Liver (tissue), 9 donors: ENCODE results near the gene ADO. TPM values are rescaled to one million over a fixed set of nuclear protein-coding genes. Genes with fewer than 3 reads are reported as not detected.

Experiments
- DNase-seq: peaks from one replicate; pipeline ENCODE4 v3.0.0-alpha.2; 2017; ENCODE audit warnings: low spot score
- H3K27ac ChIP-seq, 2 donors: one replicate each; pipeline ENCODE4 v1.7.0; 2013; ENCODE audit warnings: inconsistent platforms in 2 of 2, low read length in 2 of 2, control low read depth in 1 of 2, low read depth in 1 of 2, mild to moderate bottlenecking in 1 of 2
- H3K27me3 ChIP-seq, 4 donors: one replicate each; pipeline versions ENCODE4 v1.6.1 to v1.7.0; 2013; ENCODE audit warnings: low read length in 3 of 4, inconsistent platforms in 1 of 4, mild to moderate bottlenecking in 1 of 4, moderate library complexity in 1 of 4; ENCODE audit not compliant: control insufficient read depth in 4 of 4, insufficient read depth in 4 of 4
- H3K36me3 ChIP-seq, 4 donors: one replicate each; pipeline versions ENCODE4 v1.6.1 to v1.7.0; 2013; ENCODE audit warnings: low read length in 3 of 4, mild to moderate bottlenecking in 3 of 4, low read depth in 1 of 4, moderate library complexity in 1 of 4; ENCODE audit not compliant: control insufficient read depth in 4 of 4, insufficient read depth in 3 of 4
- H3K4me1 ChIP-seq, 4 donors: one replicate each; pipeline versions ENCODE4 v1.6.1 to v1.7.0; 2013; ENCODE audit warnings: low read length in 3 of 4, mild to moderate bottlenecking in 3 of 4, moderate library complexity in 1 of 4; ENCODE audit not compliant: control insufficient read depth in 4 of 4, insufficient read depth in 4 of 4
- H3K4me3 ChIP-seq, 3 donors: one replicate each; pipeline versions ENCODE4 v1.6.1 to v1.7.0; 2013; ENCODE audit warnings: low read length in 3 of 3, control low read depth in 1 of 3, low read depth in 1 of 3, mild to moderate bottlenecking in 1 of 3
- H3K9ac ChIP-seq, 2 donors: one replicate each; pipeline ENCODE4 v1.7.0; 2013; ENCODE audit warnings: low read length in 2 of 2, mild to moderate bottlenecking in 2 of 2, moderate library complexity in 2 of 2, control low read depth in 1 of 2, low read depth in 1 of 2
- H3K9me3 ChIP-seq, 4 donors: one replicate each; pipeline versions ENCODE4 v1.6.1 to v1.7.0; 2013; ENCODE audit warnings: low read length in 3 of 4; ENCODE audit not compliant: control insufficient read depth in 4 of 4
- EGR1 ChIP-seq, 2 donors: IDR thresholded peaks; 2 replicates each; pipeline ENCODE4 v1.6.1; 2016 to 2018; ENCODE audit warnings: antibody characterized with exemption in 2 of 2, low read depth in 2 of 2
- FOXA1 ChIP-seq: IDR thresholded peaks from 2 replicates; pipeline ENCODE4 v1.6.1; 2016; ENCODE audit warnings: antibody characterized with exemption
- FOXA2 ChIP-seq: IDR thresholded peaks from 2 replicates; pipeline ENCODE4 v1.6.1; 2016; ENCODE audit warnings: antibody characterized with exemption
- GABPA ChIP-seq, 2 donors: IDR thresholded peaks in 1 of 2; conservative IDR thresholded peaks in 1 of 2; 2 replicates each; pipeline ENCODE4 v1.6.1; 2016; ENCODE audit warnings: antibody characterized with exemption in 2 of 2, mild to moderate bottlenecking in 1 of 2, moderate library complexity in 1 of 2
- HNF4A ChIP-seq, 2 donors: conservative IDR thresholded peaks; 2 replicates each; pipeline ENCODE4 v1.6.1; 2016; ENCODE audit warnings: antibody characterized with exemption in 2 of 2, mild to moderate bottlenecking in 2 of 2
- HNF4G ChIP-seq: IDR thresholded peaks from 2 replicates; pipeline ENCODE4 v1.6.1; 2016; ENCODE audit warnings: antibody characterized with exemption
- JUND ChIP-seq, 2 donors: IDR thresholded peaks; 2 replicates each; pipeline ENCODE4 v1.6.1; 2016; ENCODE audit warnings: antibody characterized with exemption in 2 of 2
- NR2F2 ChIP-seq: IDR thresholded peaks from 2 replicates; pipeline ENCODE4 v1.6.1; 2016; ENCODE audit warnings: antibody characterized with exemption
- RAD21 ChIP-seq, 2 donors: IDR thresholded peaks; 2 replicates each; pipeline ENCODE4 v1.6.1; 2016; ENCODE audit warnings: antibody characterized with exemption in 2 of 2, mild to moderate bottlenecking in 2 of 2
- RXRA ChIP-seq, 2 donors: IDR thresholded peaks; 2 replicates each; pipeline ENCODE4 v1.6.1; 2017 to 2018; ENCODE audit warnings: antibody characterized with exemption in 2 of 2, mild to moderate bottlenecking in 1 of 2
- SP1 ChIP-seq: IDR thresholded peaks from 2 replicates; pipeline ENCODE4 v1.6.1; 2018; ENCODE audit warnings: antibody characterized with exemption, mild to moderate bottlenecking
- TAF1 ChIP-seq: conservative IDR thresholded peaks from 2 replicates; pipeline ENCODE4 v1.6.1; 2016; ENCODE audit warnings: antibody characterized with exemption, mild to moderate bottlenecking
- YY1 ChIP-seq: IDR thresholded peaks from 2 replicates; pipeline ENCODE4 v1.6.1; 2016; ENCODE audit warnings: antibody characterized with exemption, mild to moderate bottlenecking
- WGBS: extraction: QIAGEN DNeasy Blood & Tissue Kit; methylation state at CpG from one replicate; pipeline ENCODE4 v1.1.7; 2013; 5-methylcytosine and 5-hydroxymethylcytosine counted together
- polyA plus RNA-seq, 2 donors: library from polyadenylated mRNA; stranded (reverse) in 1 of 2; unstranded in 1 of 2; fragments of 200-250 nt in 1 of 2; fragments of >200 nt in 1 of 2; fragmentation: Nextera tagmentation in 1 of 2; extraction: Ambion mirVana in 1 of 2; gene quantifications; one replicate each; pipeline versions ENCODE4 v1.2.1 to v1.2.3, GENCODE V29; 2013 to 2015
- total RNA-seq, 2 donors: library from RNA; depleted of rRNA; stranded (reverse); fragments of >200 nt; gene quantifications; one replicate each; pipeline ENCODE4 v1.2.3, GENCODE V29; 2014
- TF ChIP-seq, protein P1 (sequence below): IDR thresholded peaks from 2 replicates; pipeline ENCODE4 v1.6.1; 2016; ENCODE audit warnings: antibody characterized with exemption
- TF ChIP-seq, protein P2 (sequence below): fragments of 150-350 bp; IDR thresholded peaks from 2 replicates; pipeline ENCODE4 v1.5.1; 2017; ENCODE audit warnings: improper control_type of control experiment, low read depth, low read length; ENCODE audit not compliant: missing input control
- TF ChIP-seq, protein P3 (sequence below): IDR thresholded peaks from 2 replicates; pipeline ENCODE4 v1.6.1; 2016; ENCODE audit warnings: antibody characterized with exemption
- TF ChIP-seq, protein P4 (sequence below): IDR thresholded peaks from 2 replicates; pipeline ENCODE4 v1.6.1; 2016; ENCODE audit warnings: antibody characterized with exemption, mild to moderate bottlenecking
- TF ChIP-seq, protein P5 (sequence below): IDR thresholded peaks from 2 replicates; pipeline ENCODE4 v1.6.1; 2016; ENCODE audit warnings: antibody characterized with exemption
- donor health status: healthy.
- donor health status: healthy.
- donor health status: healthy.
- donor health status: healthy.
- donor health status: healthy.

The ADO gene
- total and polyA plus RNA-seq, 4 donors = 1.4 to 6.7 (median 5.5) TPM

DNA sequence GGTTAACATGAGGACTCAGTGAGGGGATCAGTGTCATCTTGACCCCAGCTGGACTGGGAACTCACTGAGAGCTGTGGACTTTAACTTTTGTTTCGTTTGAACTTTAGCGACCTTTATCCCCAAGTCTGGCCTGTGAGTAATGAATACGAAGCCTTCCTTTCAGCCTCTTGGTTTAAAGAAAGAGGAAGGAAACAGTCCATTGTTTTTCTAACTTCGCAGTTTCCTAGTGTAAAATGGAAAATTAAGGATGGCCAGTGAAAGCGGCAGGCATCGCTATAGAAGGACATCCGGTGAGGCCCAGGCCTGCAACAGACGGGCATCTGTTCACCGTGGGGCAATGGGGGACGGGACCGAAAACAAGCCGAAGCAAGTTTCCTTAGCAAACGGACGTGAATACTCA is 44.1 kb upstream of the ADO start:
- Histone ChIP-seq H3K9ac (no peak overlapping the region), H3K4me3 (no peak overlapping the region), H3K36me3 (no peaks in the 10 kb centered on the region), H3K4me1 (no peaks in the 10 kb centered on the region), H3K27me3 (no peaks in the 10 kb centered on the region), H3K9me3 (no peaks in the 10 kb centered on the region), H3K27ac (peak overlapping the region in 1 of 2 donors; percentile 6)
- DNase-seq = no peak
- TF ChIP-seq SP1 (peak; percentile 16), GABPA (IDR thresholded peaks at IDR 0.05 in 1 of 2, conservative IDR thresholded peaks at IDR 0.05 in 1 of 2) (no peak), JUND (IDR thresholded peaks at IDR 0.05) (no peak), NR2F2 (peak; percentile 86), YY1 (peak; percentile 76), HNF4A (conservative IDR thresholded peaks at IDR 0.05) (no peak), EGR1 (IDR thresholded peaks at IDR 0.05; ENCODE audit: low read depth in 2 of 2) (no peak), TAF1 (no peak), HNF4G (no peak), FOXA1 (no peak), RAD21 (IDR thresholded peaks at IDR 0.05) (peak in 1 of 2 donors; percentile 12), FOXA2 (no peak), RXRA (IDR thresholded peaks at IDR 0.05) (peak; percentile 20 to 39)
- TF ChIP-seq, protein P1, sequence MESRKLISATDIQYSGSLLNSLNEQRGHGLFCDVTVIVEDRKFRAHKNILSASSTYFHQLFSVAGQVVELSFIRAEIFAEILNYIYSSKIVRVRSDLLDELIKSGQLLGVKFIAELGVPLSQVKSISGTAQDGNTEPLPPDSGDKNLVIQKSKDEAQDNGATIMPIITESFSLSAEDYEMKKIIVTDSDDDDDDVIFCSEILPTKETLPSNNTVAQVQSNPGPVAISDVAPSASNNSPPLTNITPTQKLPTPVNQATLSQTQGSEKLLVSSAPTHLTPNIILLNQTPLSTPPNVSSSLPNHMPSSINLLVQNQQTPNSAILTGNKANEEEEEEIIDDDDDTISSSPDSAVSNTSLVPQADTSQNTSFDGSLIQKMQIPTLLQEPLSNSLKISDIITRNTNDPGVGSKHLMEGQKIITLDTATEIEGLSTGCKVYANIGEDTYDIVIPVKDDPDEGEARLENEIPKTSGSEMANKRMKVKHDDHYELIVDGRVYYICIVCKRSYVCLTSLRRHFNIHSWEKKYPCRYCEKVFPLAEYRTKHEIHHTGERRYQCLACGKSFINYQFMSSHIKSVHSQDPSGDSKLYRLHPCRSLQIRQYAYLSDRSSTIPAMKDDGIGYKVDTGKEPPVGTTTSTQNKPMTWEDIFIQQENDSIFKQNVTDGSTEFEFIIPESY = no peak
- TF ChIP-seq, protein P2, sequence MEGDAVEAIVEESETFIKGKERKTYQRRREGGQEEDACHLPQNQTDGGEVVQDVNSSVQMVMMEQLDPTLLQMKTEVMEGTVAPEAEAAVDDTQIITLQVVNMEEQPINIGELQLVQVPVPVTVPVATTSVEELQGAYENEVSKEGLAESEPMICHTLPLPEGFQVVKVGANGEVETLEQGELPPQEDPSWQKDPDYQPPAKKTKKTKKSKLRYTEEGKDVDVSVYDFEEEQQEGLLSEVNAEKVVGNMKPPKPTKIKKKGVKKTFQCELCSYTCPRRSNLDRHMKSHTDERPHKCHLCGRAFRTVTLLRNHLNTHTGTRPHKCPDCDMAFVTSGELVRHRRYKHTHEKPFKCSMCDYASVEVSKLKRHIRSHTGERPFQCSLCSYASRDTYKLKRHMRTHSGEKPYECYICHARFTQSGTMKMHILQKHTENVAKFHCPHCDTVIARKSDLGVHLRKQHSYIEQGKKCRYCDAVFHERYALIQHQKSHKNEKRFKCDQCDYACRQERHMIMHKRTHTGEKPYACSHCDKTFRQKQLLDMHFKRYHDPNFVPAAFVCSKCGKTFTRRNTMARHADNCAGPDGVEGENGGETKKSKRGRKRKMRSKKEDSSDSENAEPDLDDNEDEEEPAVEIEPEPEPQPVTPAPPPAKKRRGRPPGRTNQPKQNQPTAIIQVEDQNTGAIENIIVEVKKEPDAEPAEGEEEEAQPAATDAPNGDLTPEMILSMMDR = no peak
- TF ChIP-seq, protein P3, sequence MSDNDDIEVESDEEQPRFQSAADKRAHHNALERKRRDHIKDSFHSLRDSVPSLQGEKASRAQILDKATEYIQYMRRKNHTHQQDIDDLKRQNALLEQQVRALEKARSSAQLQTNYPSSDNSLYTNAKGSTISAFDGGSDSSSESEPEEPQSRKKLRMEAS = no peak
- TF ChIP-seq, protein P4, sequence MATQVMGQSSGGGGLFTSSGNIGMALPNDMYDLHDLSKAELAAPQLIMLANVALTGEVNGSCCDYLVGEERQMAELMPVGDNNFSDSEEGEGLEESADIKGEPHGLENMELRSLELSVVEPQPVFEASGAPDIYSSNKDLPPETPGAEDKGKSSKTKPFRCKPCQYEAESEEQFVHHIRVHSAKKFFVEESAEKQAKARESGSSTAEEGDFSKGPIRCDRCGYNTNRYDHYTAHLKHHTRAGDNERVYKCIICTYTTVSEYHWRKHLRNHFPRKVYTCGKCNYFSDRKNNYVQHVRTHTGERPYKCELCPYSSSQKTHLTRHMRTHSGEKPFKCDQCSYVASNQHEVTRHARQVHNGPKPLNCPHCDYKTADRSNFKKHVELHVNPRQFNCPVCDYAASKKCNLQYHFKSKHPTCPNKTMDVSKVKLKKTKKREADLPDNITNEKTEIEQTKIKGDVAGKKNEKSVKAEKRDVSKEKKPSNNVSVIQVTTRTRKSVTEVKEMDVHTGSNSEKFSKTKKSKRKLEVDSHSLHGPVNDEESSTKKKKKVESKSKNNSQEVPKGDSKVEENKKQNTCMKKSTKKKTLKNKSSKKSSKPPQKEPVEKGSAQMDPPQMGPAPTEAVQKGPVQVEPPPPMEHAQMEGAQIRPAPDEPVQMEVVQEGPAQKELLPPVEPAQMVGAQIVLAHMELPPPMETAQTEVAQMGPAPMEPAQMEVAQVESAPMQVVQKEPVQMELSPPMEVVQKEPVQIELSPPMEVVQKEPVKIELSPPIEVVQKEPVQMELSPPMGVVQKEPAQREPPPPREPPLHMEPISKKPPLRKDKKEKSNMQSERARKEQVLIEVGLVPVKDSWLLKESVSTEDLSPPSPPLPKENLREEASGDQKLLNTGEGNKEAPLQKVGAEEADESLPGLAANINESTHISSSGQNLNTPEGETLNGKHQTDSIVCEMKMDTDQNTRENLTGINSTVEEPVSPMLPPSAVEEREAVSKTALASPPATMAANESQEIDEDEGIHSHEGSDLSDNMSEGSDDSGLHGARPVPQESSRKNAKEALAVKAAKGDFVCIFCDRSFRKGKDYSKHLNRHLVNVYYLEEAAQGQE = no peak
- TF ChIP-seq, protein P5, sequence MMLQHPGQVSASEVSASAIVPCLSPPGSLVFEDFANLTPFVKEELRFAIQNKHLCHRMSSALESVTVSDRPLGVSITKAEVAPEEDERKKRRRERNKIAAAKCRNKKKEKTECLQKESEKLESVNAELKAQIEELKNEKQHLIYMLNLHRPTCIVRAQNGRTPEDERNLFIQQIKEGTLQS = no peak
- WGBS = 64% methylated on average over 14 of the region's 14 CpGs
